ENCODE measurements around the gene ADAT2. TPM values are rescaled to one million over a fixed set of nuclear protein-coding genes. Genes with fewer than 3 reads are reported as not detected.

The ADAT2 gene
- total and polyA plus RNA-seq, 2 of the 8 experiments (the other 6 are each of a cell fraction or from before 2014, with no cell fraction given): 4.3 to 11.8 TPM

DNA sequence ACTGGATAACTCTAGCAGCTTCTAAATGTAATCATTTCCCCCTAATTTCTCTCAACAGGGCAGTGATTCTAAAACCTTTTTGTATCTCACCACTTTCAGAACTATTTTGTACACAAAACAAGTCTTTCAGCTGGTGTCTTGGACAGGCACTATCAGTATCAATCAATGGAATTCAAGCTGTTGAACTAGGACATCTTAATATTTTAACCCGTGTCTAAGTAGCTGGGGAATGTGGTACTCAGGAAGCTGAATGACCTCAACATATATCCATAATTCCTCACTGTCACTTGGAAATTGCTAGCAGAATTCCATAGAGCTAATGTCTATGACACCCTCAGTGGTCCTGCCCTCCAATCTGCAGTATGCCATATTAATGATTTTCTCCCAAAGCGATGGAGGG, 24.5 kb downstream of the ADAT2 start:
- Histone ChIP-seq H3K27me3 (replicated peaks in 1 of 4; ENCODE audit: control insufficient read depth in 3 of 4, extremely low read depth in 1 of 4, insufficient read depth in 3 of 4, low read length in 3 of 4) (no peaks in the 10 kb centered on the region), H2AFZ (ENCODE audit: low read length) (no peak overlapping the region), H3K4me2 (ENCODE audit: insufficient read depth in 1 of 2, low read depth in 2 of 2, low read length in 2 of 2) (no peak overlapping the region), H4K20me1 (replicated peaks in 1 of 2; ENCODE audit: control insufficient read depth in 1 of 2, insufficient read depth in 2 of 2, low read length in 2 of 2) (no peaks in the 10 kb centered on the region), H4K91ac (replicated peaks; ENCODE audit: insufficient read length, low read length) (no peak overlapping the region), H4K5ac (ENCODE audit: insufficient read length, low read depth, low read length) (no peak overlapping the region), H3K18ac (ENCODE audit: extremely low read depth, low read length) (no peak overlapping the region), H3K23ac (ENCODE audit: insufficient read length) (no peak overlapping the region), H3K9me3 (ENCODE audit: insufficient read depth in 2 of 2, low read depth in 1 of 2, low read length in 1 of 2) (no peaks in the 10 kb centered on the region), H2BK15ac (ENCODE audit: low read length) (no peak overlapping the region), H4K8ac (ENCODE audit: extremely low read depth, insufficient read depth, low read length) (no peak overlapping the region), H3K56ac (replicated peaks; ENCODE audit: insufficient read length, low read depth, low read length) (no peak overlapping the region), H3K4me3 (ENCODE audit: extremely low read depth in 1 of 4, insufficient read depth in 2 of 4, low read depth in 3 of 4, low read length in 4 of 4) (no peak overlapping the region), H2BK120ac (replicated peaks; ENCODE audit: low read depth, low read length) (no peak overlapping the region), H2BK5ac (ENCODE audit: low read depth, low read length) (no peak overlapping the region), H3K79me1 (ENCODE audit: low read depth, low read length) (no peaks in the 10 kb centered on the region), H3K23me2 (ENCODE audit: low read depth, low read length) (no peaks in the 10 kb centered on the region; the same call in 1 of the 2 replicates), H3K4me1 (replicated peaks in 1 of 4; ENCODE audit: control insufficient read depth in 3 of 4, insufficient read depth in 4 of 4, low read length in 3 of 4) (no peaks in the 10 kb centered on the region), H3K27ac (ENCODE audit: low read depth, low read length) (no peak overlapping the region), H2BK12ac (ENCODE audit: low read depth, low read length) (no peak overlapping the region), H3K4ac (replicated peaks; ENCODE audit: insufficient read length, low read depth, low read length) (no peak overlapping the region), H3K9ac (replicated peaks in 1 of 4; ENCODE audit: extremely low read depth in 1 of 4, low read depth in 3 of 4, low read length in 3 of 4) (no peak overlapping the region), H2AK5ac (ENCODE audit: low read depth, low read length) (no peak overlapping the region), H3K79me2 (ENCODE audit: control insufficient read depth in 1 of 2, insufficient read depth in 2 of 2, low read length in 2 of 2) (no peaks in the 10 kb centered on the region), H3K36me3 (ENCODE audit: control insufficient read depth in 2 of 4, insufficient read depth in 4 of 4, low read length in 3 of 4) (no peaks in the 10 kb centered on the region; a peak in 1 of 8 replicates), H2BK20ac (ENCODE audit: low read length) (no peak overlapping the region), H3K14ac (ENCODE audit: insufficient read length) (no peak overlapping the region)
- 97% methylated on average over 2 of the region's 2 CpGs; no CpG with 5 or more reads in 1 of the 2 experiments for WGBS, 2 experiments (ENCODE audit: extremely low coverage in 1 of 2, insufficient coverage in 1 of 2, insufficient read length in 1 of 2, insufficient replicate concordance in 2 of 2, low coverage in 1 of 2, low lambda C conversion rate in 2 of 2, missing lambda C conversion rate in 1 of 2)
- ChIA-PET POLR2A (ENCODE audit: partially characterized antibody) (interaction anchor here (0.9 kb wide), 1 partner anchor 24 kb away, joined by 3 read pairs; the partner anchor contains the start of genes ADAT2 and PEX3), CTCF (ENCODE audit: partially characterized antibody) (interaction anchor here (0.8 to 6.7 kb wide), 11 partner anchors 11 to 951 kb away, joined by 3 to 51 read pairs (median 5); no protein-coding TSS in a partner anchor)
- DNase-seq (ENCODE audit: low read depth in 1 of 2, low spot score in 2 of 2) (no peak), FAIRE-seq (no peak)
- TF ChIP-seq TAF1 (IDR thresholded peaks at IDR 0.05; ENCODE audit: low read depth, low read length): no peak
- TF ChIP-seq CREB1 (IDR thresholded peaks at IDR 0.05): no peak
- TF ChIP-seq RXRA (IDR thresholded peaks at IDR 0.05; ENCODE audit: insufficient read depth, low read depth, low read length): no peak
- no peak for TF ChIP-seq SUZ12 (IDR thresholded peaks at IDR 0.05; ENCODE audit: low read length)
- no peak for TF ChIP-seq PHF8 (conservative IDR thresholded peaks at IDR 0.05; ENCODE audit: low read depth, low read length)
- TF ChIP-seq JUN (IDR thresholded peaks at IDR 0.05; ENCODE audit: low read depth, low read length): no peak
- TF ChIP-seq EP300 (IDR thresholded peaks at IDR 0.05; ENCODE audit: borderline replicate concordance in 1 of 2, low read depth in 2 of 2, low read length in 2 of 2): no peak
- TF ChIP-seq KDM1A (IDR thresholded peaks at IDR 0.05; ENCODE audit: borderline replicate concordance, low read length): no peak
